OCI-LY7 (cell line): ENCODE measurements around the gene ID3.

ENCODE experiments used
- EZH2phosphoT487 ChIP-seq: fragments of 200-600 bp; sonication (generic); IDR thresholded peaks from 2 replicates; pipeline ENCODE4 v1.6.1; 2018; ENCODE audit warnings: low read depth, borderline replicate concordance, mild to moderate bottlenecking, mixed run types, antibody characterized with exemption, low read length, moderate library complexity, mixed read lengths
- TF ChIP-seq, protein P1 (sequence below): fragments of 200-600 bp; sonication (generic); conservative IDR thresholded peaks from 2 replicates; pipeline ENCODE4 v1.5.1; 2014; ENCODE audit warnings: mild to moderate bottlenecking, antibody characterized with exemption, low read length, moderate library complexity, mixed read lengths

DNA sequence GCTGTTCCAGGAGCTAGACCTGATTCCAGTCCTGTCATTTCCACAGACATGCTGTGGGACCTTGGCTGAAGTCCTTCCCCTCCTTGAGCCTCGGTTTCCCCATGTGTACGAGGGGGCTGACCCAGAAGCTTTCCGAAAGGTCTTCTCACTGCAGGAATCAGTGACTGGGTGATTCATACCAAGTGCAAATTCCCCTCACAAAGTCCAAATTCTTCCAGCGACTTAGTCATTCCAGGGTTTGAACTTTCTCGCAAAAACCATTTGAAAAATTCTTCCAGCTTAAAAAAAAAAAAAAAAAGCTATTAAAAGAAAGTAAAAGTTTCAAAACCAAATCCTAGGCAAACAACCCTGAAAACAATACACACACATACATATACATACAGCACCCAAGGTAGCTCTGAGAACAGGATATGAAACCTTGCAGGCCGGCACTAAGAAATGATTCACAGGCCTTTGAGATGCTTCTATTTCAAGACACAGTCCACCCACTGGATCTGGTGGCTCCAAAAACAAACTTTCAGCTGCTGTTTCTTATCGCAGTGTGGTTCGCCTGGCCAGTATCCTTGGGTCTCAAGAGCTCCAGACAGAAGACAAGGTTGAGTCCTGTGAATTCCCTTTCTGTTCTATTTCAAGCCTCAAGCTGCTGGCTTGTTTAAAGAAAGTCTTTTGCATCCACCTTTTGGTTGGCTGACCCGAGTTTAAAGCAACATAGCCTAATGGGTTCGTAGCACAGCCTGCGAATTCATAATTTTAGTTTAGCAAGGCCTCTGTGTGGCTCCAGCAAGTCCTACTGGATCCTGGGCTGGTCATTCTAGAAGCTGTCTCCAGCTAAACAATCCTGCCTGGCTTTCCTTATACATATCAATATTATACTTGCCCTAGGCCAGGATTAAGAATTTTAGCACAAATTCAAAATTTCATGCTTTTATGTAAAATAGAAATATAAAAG lies 18.0 kb upstream of the ID3 start:
- TF ChIP-seq, protein P1, sequence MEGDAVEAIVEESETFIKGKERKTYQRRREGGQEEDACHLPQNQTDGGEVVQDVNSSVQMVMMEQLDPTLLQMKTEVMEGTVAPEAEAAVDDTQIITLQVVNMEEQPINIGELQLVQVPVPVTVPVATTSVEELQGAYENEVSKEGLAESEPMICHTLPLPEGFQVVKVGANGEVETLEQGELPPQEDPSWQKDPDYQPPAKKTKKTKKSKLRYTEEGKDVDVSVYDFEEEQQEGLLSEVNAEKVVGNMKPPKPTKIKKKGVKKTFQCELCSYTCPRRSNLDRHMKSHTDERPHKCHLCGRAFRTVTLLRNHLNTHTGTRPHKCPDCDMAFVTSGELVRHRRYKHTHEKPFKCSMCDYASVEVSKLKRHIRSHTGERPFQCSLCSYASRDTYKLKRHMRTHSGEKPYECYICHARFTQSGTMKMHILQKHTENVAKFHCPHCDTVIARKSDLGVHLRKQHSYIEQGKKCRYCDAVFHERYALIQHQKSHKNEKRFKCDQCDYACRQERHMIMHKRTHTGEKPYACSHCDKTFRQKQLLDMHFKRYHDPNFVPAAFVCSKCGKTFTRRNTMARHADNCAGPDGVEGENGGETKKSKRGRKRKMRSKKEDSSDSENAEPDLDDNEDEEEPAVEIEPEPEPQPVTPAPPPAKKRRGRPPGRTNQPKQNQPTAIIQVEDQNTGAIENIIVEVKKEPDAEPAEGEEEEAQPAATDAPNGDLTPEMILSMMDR, result no peak
- TF ChIP-seq EZH2phosphoT487, result no peak
